Kidney tubule cell (primary cell): ENCODE results near the gene SWT1.

Experiments used
- DNase-seq: peaks from one replicate; pipeline ENCODE4 v3.0.0-alpha.2; 2018; ENCODE audit warnings: low spot score

Gene SWT1

DNA sequence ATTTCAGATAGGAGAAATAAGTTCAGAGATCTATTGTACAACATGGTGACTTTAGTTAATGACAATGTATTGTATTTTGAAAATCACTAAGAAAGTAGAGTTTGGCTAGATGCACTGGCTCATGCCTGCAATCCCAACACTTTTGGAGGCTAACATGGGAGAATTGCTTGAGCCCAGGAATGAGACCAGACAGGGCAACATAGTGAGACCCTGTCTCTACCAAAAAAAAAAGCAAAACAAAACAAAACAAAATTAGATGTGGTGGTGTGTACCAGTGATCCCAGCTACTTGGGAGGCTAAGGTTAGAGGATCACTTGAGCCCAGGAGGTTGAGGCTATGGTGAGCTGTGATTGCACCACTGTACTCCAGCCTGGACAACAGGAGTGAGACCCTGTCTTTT, 132.9 kb downstream of the SWT1 start:
- DNase-seq: no peak

DNA sequence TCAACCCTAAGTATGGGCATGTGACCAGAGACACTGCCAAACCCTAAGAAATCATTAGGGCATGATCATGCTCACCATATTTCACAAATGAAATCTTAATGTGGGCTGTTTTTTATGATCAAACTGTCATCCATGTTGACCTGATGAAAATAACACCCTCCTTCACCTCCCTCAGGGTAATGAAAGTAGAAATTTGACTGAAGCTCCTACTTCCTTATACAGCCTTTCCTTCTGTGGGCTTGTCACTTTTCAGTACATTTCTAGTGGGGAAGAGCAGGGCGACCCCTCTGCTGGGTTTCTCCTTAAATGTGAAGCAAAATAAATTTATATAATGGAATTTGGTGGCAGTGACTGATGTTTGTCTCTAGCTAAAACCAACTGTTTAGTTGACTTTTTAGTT, 134.2 kb downstream of the SWT1 start:
- DNase-seq: no peak

GRCh38 chr1:185291652-185292051, 134.7 kb downstream of the SWT1 start:
- DNase-seq: no peak

- no peak for DNase-seq
These were observed 135.3 kb downstream of the SWT1 start for GRCh38 chr1:185292237-185292636.

- DNase-seq: no peak
These were observed 137.1 kb downstream of the SWT1 start for GRCh38 chr1:185293967-185294542.

GRCh38 chr1:185295091-185295490, 138.1 kb downstream of the SWT1 start:
- no peak for DNase-seq

GRCh38 chr1:185297982-185298381, 141.0 kb downstream of the SWT1 start:
- no peak for DNase-seq

GRCh38 chr1:185300152-185300551, 143.2 kb downstream of the SWT1 start:
- no peak for DNase-seq

DNA sequence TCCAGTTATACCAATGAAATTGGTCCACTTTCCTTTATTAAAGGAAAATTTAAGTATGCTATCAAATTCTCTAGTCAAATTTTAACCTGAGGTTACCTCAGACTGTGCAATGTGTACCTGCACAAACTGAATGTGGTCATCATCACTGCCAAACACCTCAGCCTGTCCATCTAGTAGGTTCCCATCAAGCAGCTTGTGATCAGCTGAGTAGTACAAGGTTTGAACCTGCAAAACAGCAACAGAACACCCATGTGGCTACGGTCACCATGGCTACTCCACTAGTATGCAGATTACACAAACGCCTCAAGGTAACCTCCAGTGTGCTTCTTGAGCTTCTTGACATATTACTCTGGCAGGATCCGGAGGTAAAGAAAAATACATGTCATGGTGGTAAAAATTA, 148.5 kb downstream of the SWT1 start:
- DNase-seq: peak; percentile 20

- no peak for DNase-seq
These were observed 151.2 kb downstream of the SWT1 start for GRCh38 chr1:185308126-185308525.

- DNase-seq: no peak
These were observed 152.6 kb downstream of the SWT1 start for GRCh38 chr1:185309566-185309965.

- DNase-seq: no peak
These were observed 154.7 kb downstream of the SWT1 start for GRCh38 chr1:185311589-185312225.

- no peak for DNase-seq
These were observed 155.6 kb downstream of the SWT1 start for GRCh38 chr1:185312361-185313138.

DNA sequence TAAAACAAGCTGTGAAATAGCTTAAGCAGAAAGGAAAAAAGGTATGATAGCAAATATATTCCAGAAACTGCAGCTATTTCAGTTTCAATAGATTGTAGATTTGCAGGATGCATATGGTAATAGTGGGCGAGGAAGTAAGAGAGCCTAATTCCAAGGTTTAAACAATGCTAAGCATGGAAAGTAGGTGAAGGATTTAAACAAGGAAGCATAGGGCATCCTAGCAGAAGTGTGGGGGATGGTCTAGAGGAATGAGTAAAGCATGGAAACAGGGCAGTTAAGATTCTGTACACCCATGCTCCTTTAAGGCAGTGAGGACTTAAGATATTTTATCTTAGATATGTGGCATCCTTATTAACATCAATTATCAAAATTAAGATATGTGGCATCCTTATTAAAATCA, 157.4 kb downstream of the SWT1 start:
- DNase-seq: peak; percentile 34

DNA sequence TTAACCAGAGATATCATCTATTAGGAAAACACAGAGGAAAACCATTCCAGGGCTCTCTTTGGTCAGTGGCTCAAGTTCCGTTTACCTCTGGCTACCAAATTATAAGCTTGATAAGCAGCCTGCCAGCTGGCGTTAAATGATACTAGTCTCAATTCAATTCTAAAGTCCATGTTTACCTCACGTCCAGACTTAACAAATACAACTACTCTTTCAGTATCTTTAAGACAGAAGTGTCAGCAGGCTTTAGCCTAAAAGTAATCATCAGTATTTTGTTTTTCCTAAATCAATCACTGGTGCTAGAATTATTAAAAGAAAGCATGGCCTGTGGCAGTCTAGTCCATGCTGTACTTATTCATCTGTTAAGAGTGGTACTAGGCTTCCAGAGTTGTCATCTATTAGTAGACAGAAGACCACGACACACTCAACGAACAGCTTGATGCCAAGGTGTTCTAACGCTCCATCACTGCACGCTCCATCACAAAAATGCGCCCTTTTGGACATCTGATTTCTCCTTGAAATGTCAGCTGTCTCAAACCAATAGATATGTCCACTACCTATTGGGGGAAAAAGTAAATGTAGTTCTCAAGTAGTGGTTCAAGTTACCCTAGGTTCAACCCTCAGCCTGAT, 158.6 kb downstream of the SWT1 start:
- DNase-seq: no peak

GRCh38 chr1:185316163-185317033, 159.4 kb downstream of the SWT1 start:
- peak; percentile 79 for DNase-seq

- DNase-seq: peak; percentile 98
These were observed 160.3 kb downstream of the SWT1 start, which contains the start of gene IVNS1ABP for GRCh38 chr1:185317034-185317885. IVNS1ABP (minus strand) TSS chr1:185317243; CDS start chr1:185309493, 7,750 bp downstream.

DNA sequence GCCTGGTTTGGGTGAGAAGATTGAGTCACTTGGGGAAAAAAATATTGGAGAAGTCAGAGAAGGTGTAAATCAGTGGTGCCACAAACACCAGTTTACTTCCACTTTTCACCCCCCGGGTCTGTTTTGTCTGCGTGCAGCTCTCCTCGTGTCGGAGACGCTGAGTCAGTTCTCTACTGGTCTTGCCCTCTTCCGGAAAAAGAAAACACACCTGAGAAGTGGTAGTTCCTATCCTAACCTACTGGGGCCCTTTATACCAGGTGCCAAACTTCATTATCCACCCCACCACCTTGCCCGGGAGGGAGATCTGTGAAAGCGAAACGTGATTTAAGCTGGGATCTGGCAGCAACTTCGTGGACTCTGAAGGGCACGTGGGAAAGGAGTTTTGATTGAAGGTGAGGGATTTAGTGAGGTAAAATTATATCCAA, 160.9 kb downstream of the SWT1 start:
- peak; percentile 91 for DNase-seq

GRCh38 chr1:185318431-185319138, 161.6 kb downstream of the SWT1 start:
- DNase-seq: no peak

DNA sequence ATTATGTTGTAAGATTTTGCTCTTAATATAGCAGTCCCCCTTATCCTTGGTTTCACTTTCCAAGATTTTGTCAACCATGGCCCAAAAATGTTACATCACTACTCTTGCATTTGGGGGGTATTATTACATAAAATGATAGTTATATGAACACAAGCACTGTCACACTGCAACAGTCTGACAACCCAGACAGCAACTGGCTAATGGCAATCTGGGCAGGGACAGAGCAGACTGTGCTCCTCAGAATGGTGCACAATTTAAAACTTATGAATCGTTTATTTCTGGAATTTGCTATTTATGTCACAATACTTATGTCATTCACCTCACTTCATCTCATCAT, 162.1 kb downstream of the SWT1 start:
- no peak for DNase-seq
